ENCODE data around the gene RSPH6A.

RSPH6A gene

GRCh38 chr19:45793876-45794275 is 21.2 kb downstream of the RSPH6A start:
- DNase-seq (ENCODE audit: low read depth): no peak
- no peak for TF ChIP-seq CTCF (conservative IDR thresholded peaks at IDR 0.05; ENCODE audit: control insufficient read depth, insufficient read depth, low read depth, low read length)
- no peak overlapping the region for H3K4me3 ChIP-seq (ENCODE audit: control insufficient read depth, low read depth, low read length)

- H3K4me3 ChIP-seq (ENCODE audit: control insufficient read depth, low read depth, low read length): peak overlapping the region; percentile 13
- DNase-seq (ENCODE audit: low read depth): no peak
- TF ChIP-seq CTCF (conservative IDR thresholded peaks at IDR 0.05; ENCODE audit: control insufficient read depth, insufficient read depth, low read depth, low read length): no peak
Measured at GRCh38 chr19:45793178-45793564, 21.9 kb downstream of the RSPH6A start.

GRCh38 chr19:45792470-45793177 is 22.5 kb downstream of the RSPH6A start, which contains the start of gene DMWD:
Gene DMWD, minus strand, starts transcription at chr19:45792845. Its CDS starts 89 bp downstream, at chr19:45792756.
- peak; percentile 97 for DNase-seq (ENCODE audit: low read depth)
- peak within 1 kb of the TSS; percentile 90 for H3K4me3 ChIP-seq (ENCODE audit: control insufficient read depth, low read depth, low read length)
- no peak for TF ChIP-seq CTCF (conservative IDR thresholded peaks at IDR 0.05; ENCODE audit: control insufficient read depth, insufficient read depth, low read depth, low read length)

GRCh38 chr19:45791744-45792469 is 23.2 kb downstream of the RSPH6A start:
- no peak for DNase-seq (ENCODE audit: low read depth)
- H3K4me3 ChIP-seq (ENCODE audit: control insufficient read depth, low read depth, low read length): peak overlapping the region; percentile 90
- TF ChIP-seq CTCF (conservative IDR thresholded peaks at IDR 0.05; ENCODE audit: control insufficient read depth, insufficient read depth, low read depth, low read length): no peak

- DNase-seq (ENCODE audit: low read depth): no peak
- H3K4me3 ChIP-seq (ENCODE audit: control insufficient read depth, low read depth, low read length): peak overlapping the region; percentile 90
- no peak for TF ChIP-seq CTCF (conservative IDR thresholded peaks at IDR 0.05; ENCODE audit: control insufficient read depth, insufficient read depth, low read depth, low read length)
Measured at GRCh38 chr19:45790942-45791341, 24.2 kb downstream of the RSPH6A start.

- no peak for TF ChIP-seq CTCF (conservative IDR thresholded peaks at IDR 0.05; ENCODE audit: control insufficient read depth, insufficient read depth, low read depth, low read length)
- no peak for DNase-seq (ENCODE audit: low read depth)
- no peak overlapping the region for H3K4me3 ChIP-seq (ENCODE audit: control insufficient read depth, low read depth, low read length)
Measured at GRCh38 chr19:45789035-45789786, 25.9 kb downstream of the RSPH6A start.
